Esophagus squamous epithelium (tissue), 5 donors: Measurements from ENCODE around the gene CACNG4. TPM values are rescaled to one million over a fixed set of nuclear protein-coding genes. Genes with fewer than 3 reads are reported as not detected.

Experiments used
- DNase-seq: peaks from one replicate; lab custom pipeline; 2025; lab: John Stamatoyannopoulos, UW
- H3K27ac ChIP-seq, 4 donors: fragments of 200-600 bp; sonication (generic); one replicate each; pipeline ENCODE4 v1.5.1; 2016 to 2019; ENCODE audit warnings: mild to moderate bottlenecking in 1 of 4
- H3K27me3 ChIP-seq, 4 donors: fragments of 200-600 bp; sonication (generic); 1 replicate in 3 of 4; 2 replicates in 1 of 4; pipeline versions ENCODE4 v1.5.1 to v1.6.0; 2017 to 2021; ENCODE audit warnings: antibody characterized with exemption in 1 of 4
- H3K36me3 ChIP-seq, 3 donors: fragments of 200-600 bp; sonication (generic); one replicate each; pipeline ENCODE4 v1.5.1; 2016 to 2019
- H3K4me1 ChIP-seq, 3 donors: fragments of 200-600 bp; sonication (generic); one replicate each; pipeline ENCODE4 v1.5.1; 2017 to 2019
- H3K4me3 ChIP-seq, 4 donors: fragments of 200-600 bp; sonication (generic); 1 replicate in 3 of 4; 2 replicates in 1 of 4; pipeline ENCODE4 v1.5.1; 2016 to 2019; ENCODE audit warnings: mild to moderate bottlenecking in 2 of 4, moderate library complexity in 1 of 4
- H3K9me3 ChIP-seq, 3 donors: fragments of 200-600 bp; sonication (generic); one replicate each; pipeline ENCODE4 v1.5.1; 2016 to 2019
- CTCF ChIP-seq, 6 experiments: fragments of 450-650 bp in 4 of 6; fragments of 200-600 bp in 2 of 6; sonication (generic) in 2 of 6; IDR thresholded peaks; one replicate each; pipeline ENCODE4 v1.5.1; 2016 to 2019; ENCODE audit warnings: antibody characterized with exemption in 6 of 6, mild to moderate bottlenecking in 4 of 6, moderate library complexity in 4 of 6
- POLR2A ChIP-seq, 4 donors: fragments of 450-650 bp; IDR thresholded peaks; one replicate each; pipeline ENCODE4 v1.6.1; 2017; ENCODE audit warnings: antibody characterized with exemption in 4 of 4, mild to moderate bottlenecking in 4 of 4, moderate library complexity in 3 of 4
- WGBS, 2 donors: methylation state at CpG; one replicate each; pipeline ENCODE4 v1.1.5; 2018; 5-methylcytosine and 5-hydroxymethylcytosine counted together
- intact Hi-C: fragments of 100-400 bp; cut with DNase I; formaldehyde crosslinking; loops from one replicate; pipeline ENCODE4 v1.15.0; 2022
- total RNA-seq, 4 donors: library from RNA; depleted of rRNA; stranded (reverse); fragments of >200 nt; gene quantifications; one replicate each; pipeline ENCODE4 v1.1.0, GENCODE V29; 2016
- donor health status: DM: yes; HTN: yes; CAD: no.

The CACNG4 gene
- total RNA-seq, 4 donors from 2014 or later: 0.08 to 0.38 (median 0.31) TPM; not detected in 1

GRCh38 chr17:66992911-66993442 lies 28.5 kb downstream of the CACNG4 start:
- H3K4me1 ChIP-seq: no peaks in the 10 kb centered on the region
- WGBS, 2 donors: 87% methylated on average over 5 of the region's 12 CpGs; no CpG with 5 or more reads in 1 of the 2 donors
- H3K36me3 ChIP-seq: no peaks in the 10 kb centered on the region
- H3K9me3 ChIP-seq: no peaks in the 10 kb centered on the region
- peaks cover 0 to 27% (median 0%) of the 10 kb centered on the region in 4 donors for H3K27me3 ChIP-seq
- H3K27ac ChIP-seq: no peak overlapping the region
- TF ChIP-seq CTCF (IDR thresholded peaks at IDR 0.05) (no peak), POLR2A (IDR thresholded peaks at IDR 0.05) (no peak)
- no peak overlapping the region for H3K4me3 ChIP-seq
- intact Hi-C loops: no loop called here
- no peak for DNase-seq

DNA sequence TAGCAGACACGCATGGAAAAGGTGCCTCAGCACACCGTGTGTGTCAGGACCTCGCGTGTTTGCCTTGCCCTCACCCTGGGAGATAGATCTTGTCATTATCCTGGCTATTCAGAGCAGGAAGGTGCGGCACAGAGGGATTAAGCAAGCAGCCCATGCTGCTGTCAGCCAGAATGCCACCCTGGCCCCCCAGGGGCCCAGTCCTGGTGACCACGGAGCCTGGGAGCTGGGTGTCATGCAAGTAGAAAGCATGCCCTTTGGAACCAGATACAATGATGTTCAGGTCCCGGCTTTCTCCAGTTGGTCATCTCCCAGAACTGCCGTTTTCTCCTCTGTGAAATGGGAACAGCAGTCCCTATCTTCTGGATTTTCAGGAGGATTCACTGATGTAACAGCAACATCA lies 29.9 kb downstream of the CACNG4 start:
- Histone ChIP-seq H3K36me3 (no peaks in the 10 kb centered on the region), H3K4me3 (no peak overlapping the region), H3K27me3 (peaks cover 0 to 17% (median 0%) of the 10 kb centered on the region in 4 donors), H3K9me3 (no peaks in the 10 kb centered on the region), H3K4me1 (no peaks in the 10 kb centered on the region), H3K27ac (no peak overlapping the region)
- DNase-seq: no peak
- WGBS, 2 donors: 74 to 85% methylated on average over 6 to 8 of the region's 8 CpGs
- TF ChIP-seq CTCF (IDR thresholded peaks at IDR 0.05) (no peak), POLR2A (IDR thresholded peaks at IDR 0.05) (no peak)
- intact Hi-C loops: no loop called here

DNA sequence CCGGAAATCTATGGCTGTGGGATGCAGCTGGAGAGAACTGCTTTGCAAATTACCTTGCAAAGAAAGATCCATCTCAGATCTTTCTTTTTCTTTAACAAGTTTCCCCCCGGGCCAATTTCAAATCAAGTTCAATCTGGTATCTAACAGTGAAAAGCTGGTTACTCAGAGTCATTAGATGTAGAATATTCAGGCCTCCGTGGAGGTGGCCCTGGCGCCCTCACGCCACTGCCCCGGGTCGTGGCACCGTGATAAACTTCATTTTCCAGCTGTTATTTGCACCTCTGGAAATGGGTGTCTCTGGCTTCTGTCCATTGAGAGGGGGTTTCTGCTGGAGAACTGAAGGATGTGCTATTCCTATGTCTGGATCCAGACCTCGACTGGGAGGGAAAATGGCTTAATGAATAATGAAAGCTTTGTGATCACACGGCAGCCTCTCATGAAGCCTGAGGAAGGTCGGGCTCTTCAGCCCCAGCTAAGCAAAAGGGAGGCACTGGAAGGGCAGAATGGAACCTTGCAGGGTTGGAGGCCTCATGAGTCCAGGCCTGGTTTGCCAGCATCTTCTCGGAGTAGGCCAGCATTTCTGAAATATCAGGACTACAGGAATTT lies 30.5 kb downstream of the CACNG4 start:
- DNase-seq: no peak
- peaks cover 0 to 20% (median 0%) of the 10 kb centered on the region in 4 donors for H3K27me3 ChIP-seq
- H3K27ac ChIP-seq: no peak overlapping the region
- no peaks in the 10 kb centered on the region for H3K9me3 ChIP-seq
- intact Hi-C loops: no loop called here
- no peaks in the 10 kb centered on the region for H3K36me3 ChIP-seq
- WGBS, 2 donors: 47 to 60% methylated on average over 11 of the region's 12 CpGs
- H3K4me3 ChIP-seq: no peak overlapping the region
- no peak for TF ChIP-seq POLR2A (IDR thresholded peaks at IDR 0.05)
- no peak for TF ChIP-seq CTCF (IDR thresholded peaks at IDR 0.05)
- no peaks in the 10 kb centered on the region for H3K4me1 ChIP-seq

- H3K27me3 ChIP-seq: peaks cover 0 to 18% (median 0%) of the 10 kb centered on the region in 4 donors
- H3K9me3 ChIP-seq: no peaks in the 10 kb centered on the region
- no peaks in the 10 kb centered on the region for H3K4me1 ChIP-seq
- no peak for DNase-seq
- H3K4me3 ChIP-seq: no peak overlapping the region
- WGBS, 2 donors: 69 to 84% methylated on average over 6 to 7 of the region's 7 CpGs
- intact Hi-C loops: no loop called here
- H3K36me3 ChIP-seq: no peaks in the 10 kb centered on the region
- TF ChIP-seq POLR2A (IDR thresholded peaks at IDR 0.05) (no peak), CTCF (IDR thresholded peaks at IDR 0.05) (no peak)
- no peak overlapping the region for H3K27ac ChIP-seq
These were observed 31.4 kb downstream of the CACNG4 start for GRCh38 chr17:66995944-66996343.

GRCh38 chr17:66996926-66997325 lies 32.4 kb downstream of the CACNG4 start:
- no peak overlapping the region for H3K4me3 ChIP-seq
- 82 to 92% methylated on average over 5 of the region's 5 CpGs for WGBS, 2 donors
- peaks cover 0 to 11% (median 0%) of the 10 kb centered on the region in 4 donors for H3K27me3 ChIP-seq
- no peak overlapping the region for H3K27ac ChIP-seq
- H3K36me3 ChIP-seq: no peaks in the 10 kb centered on the region
- H3K4me1 ChIP-seq: no peaks in the 10 kb centered on the region
- no peak for DNase-seq
- no peaks in the 10 kb centered on the region for H3K9me3 ChIP-seq
- intact Hi-C loops: no loop called here
- TF ChIP-seq POLR2A (IDR thresholded peaks at IDR 0.05) (no peak), CTCF (IDR thresholded peaks at IDR 0.05) (no peak)
